SK-N-SH (cell line): ENCODE data around the gene USP32. TPM values are rescaled to one million over a fixed set of nuclear protein-coding genes. Genes with fewer than 3 reads are reported as not detected.

Source experiments
- CTCF ChIA-PET: fragments of 300-600, 350-600 bp; formaldehyde crosslinking; extraction: SDS; loops from one replicate; lab custom pipeline; 2021; lab: Yijun Ruan, JAX
- POLR2A ChIA-PET: fragments of 350-600 bp; sonication (Branson Sonifier 250); formaldehyde crosslinking; extraction: SDS; loops from one replicate; lab custom pipeline; 2020; ENCODE audit warnings: antibody characterized with exemption, inconsistent platforms; lab: Yijun Ruan, JAX
- DNase-seq: peaks from one replicate; pipeline ENCODE4 v3.0.0; 2012
- H2AFZ ChIP-seq: fragments of 200-600 bp; sonication (generic); 2 replicates; pipeline ENCODE4 v1.8.1; 2016; ENCODE audit warnings: antibody characterized with exemption, mild to moderate bottlenecking, low read depth
- H3F3A ChIP-seq: fragments of 200-600 bp; sonication (generic); replicated peaks from 2 replicates; pipeline ENCODE3; 2016; ENCODE audit warnings: antibody characterized with exemption, mild to moderate bottlenecking; ENCODE audit not compliant: insufficient read depth
- H3K27ac ChIP-seq, 2 experiments: fragments of 200-500 bp in 1 of 2; fragments of 200-600 bp in 1 of 2; sonication (Bioruptor generic) in 1 of 2; sonication (generic), shearing (Covaris generic) in 1 of 2; 2 replicates each; pipeline versions ENCODE4 v1.5.1 to v1.6.1; 2014 to 2016; ENCODE audit warnings: low read depth in 2 of 2, inconsistent platforms in 1 of 2, low read length in 1 of 2, mild to moderate bottlenecking in 1 of 2, mixed read lengths in 1 of 2
- H3K27me3 ChIP-seq: fragments of 200-600 bp; sonication (generic), shearing (Covaris generic); 2 replicates; pipeline ENCODE4 v1.6.1; 2016; ENCODE audit warnings: mixed run types; ENCODE audit not compliant: insufficient read depth
- H3K36me3 ChIP-seq, 2 experiments: fragments of 200-500 bp in 1 of 2; fragments of 200-600 bp in 1 of 2; sonication (Bioruptor generic) in 1 of 2; sonication (generic) in 1 of 2; replicated peaks in 1 of 2; 2 replicates each; pipeline versions ENCODE3 to v1.5.1; 2014 to 2016; ENCODE audit warnings: low read length in 1 of 2, mild to moderate bottlenecking in 1 of 2; ENCODE audit not compliant: insufficient read depth in 2 of 2, control insufficient read depth in 1 of 2
- H3K4me1 ChIP-seq, 2 experiments: fragments of 200-500 bp in 1 of 2; fragments of 200-600 bp in 1 of 2; sonication (Bioruptor generic) in 1 of 2; sonication (generic), shearing (Covaris generic) in 1 of 2; 2 replicates each; pipeline versions ENCODE4 v1.5.1 to v1.6.1; 2014 to 2016; ENCODE audit warnings: low read depth in 1 of 2, low read length in 1 of 2, mixed run types in 1 of 2; ENCODE audit not compliant: insufficient read depth in 2 of 2, control insufficient read depth in 1 of 2
- H3K4me2 ChIP-seq: fragments of 200-600 bp; sonication (generic), shearing (Covaris generic); 2 replicates; pipeline ENCODE4 v1.6.1; 2017; ENCODE audit warnings: mixed run types
- H3K4me3 ChIP-seq, 2 experiments: fragments of 200-500 bp in 1 of 2; fragments of 200-600 bp in 1 of 2; sonication (Bioruptor generic) in 1 of 2; sonication (generic), shearing (Covaris generic) in 1 of 2; 2 replicates each; pipeline versions ENCODE4 v1.5.1 to v1.8.1; 2014 to 2016; ENCODE audit warnings: low read depth in 2 of 2, inconsistent platforms in 1 of 2, low read length in 1 of 2, mild to moderate bottlenecking in 1 of 2, mixed read lengths in 1 of 2, moderate library complexity in 1 of 2
- H3K79me2 ChIP-seq: fragments of 200-600 bp; sonication (generic); 2 replicates; pipeline ENCODE4 v1.8.1; 2017; ENCODE audit warnings: mild to moderate bottlenecking; ENCODE audit not compliant: insufficient read depth
- H3K9ac ChIP-seq: fragments of 200-600 bp; sonication (generic); 2 replicates; pipeline ENCODE4 v1.6.1; 2017; ENCODE audit warnings: mixed run types
- H3K9me2 ChIP-seq: fragments of 200-600 bp; sonication (generic); 2 replicates; pipeline ENCODE4 v1.6.1; 2017; ENCODE audit warnings: mixed run types
- H3K9me3 ChIP-seq: fragments of 200-600 bp; sonication (generic); 2 replicates; pipeline ENCODE4 v1.6.1; 2017; ENCODE audit warnings: mixed run types, mild to moderate bottlenecking, moderate library complexity
- H4K20me1 ChIP-seq: fragments of 200-600 bp; sonication (generic); 2 replicates; pipeline ENCODE4 v1.6.1; 2017; ENCODE audit warnings: mild to moderate bottlenecking, mixed run types; ENCODE audit not compliant: insufficient read depth
- EZH2phosphoT487 ChIP-seq: fragments of 200-600 bp; sonication (generic); IDR thresholded peaks from 2 replicates; pipeline ENCODE4 v1.6.1; 2017; ENCODE audit warnings: low read depth, mixed run types, mild to moderate bottlenecking, antibody characterized with exemption, moderate library complexity, borderline replicate concordance
- FOXM1 ChIP-seq: IDR thresholded peaks from 2 replicates; pipeline ENCODE4 v1.4.0; 2012; ENCODE audit warnings: low read depth, mild to moderate bottlenecking
- GATA2 ChIP-seq: sonication (generic); formaldehyde crosslinking; IDR thresholded peaks from 2 replicates; pipeline ENCODE4 v1.5.0; 2020; ENCODE audit warnings: mild to moderate bottlenecking, missing genetic modification reagents
- MXI1 ChIP-seq: IDR thresholded peaks from 2 replicates; pipeline ENCODE4 v1.6.1; 2012; ENCODE audit warnings: mild to moderate bottlenecking, low read depth, low read length, improper control_type of control experiment
- POLR2AphosphoS5 ChIP-seq: IDR thresholded peaks from 2 replicates; pipeline ENCODE4 v1.6.1; 2012; ENCODE audit warnings: low read depth, low read length
- RXRA ChIP-seq: IDR thresholded peaks from 2 replicates; pipeline ENCODE4 v1.4.0; 2012; ENCODE audit warnings: low read depth, mild to moderate bottlenecking, borderline replicate concordance
- SIN3A ChIP-seq: IDR thresholded peaks from 2 replicates; pipeline ENCODE4 v1.6.1; 2012; ENCODE audit warnings: low read depth, mild to moderate bottlenecking, low read length, moderate library complexity, borderline replicate concordance
- SMC3 ChIP-seq: IDR thresholded peaks from 2 replicates; pipeline ENCODE4 v1.6.1; 2012; ENCODE audit warnings: low read depth, low read length, improper control_type of control experiment
- TCF12 ChIP-seq: IDR thresholded peaks from 2 replicates; pipeline ENCODE4 v1.4.0; 2012
- USF2 ChIP-seq: fragments of 150-350 bp; IDR thresholded peaks from 2 replicates; pipeline ENCODE4 v1.6.1; 2017; ENCODE audit warnings: antibody characterized with exemption, low read length, low read depth, borderline replicate concordance
- ZBTB33 ChIP-seq: IDR thresholded peaks from 2 replicates; pipeline ENCODE4 v1.4.0; 2012; ENCODE audit warnings: low read depth, borderline replicate concordance
- WGBS: methylation state at CpG from one replicate; pipeline ENCODE4 v1.1.6; 2017; ENCODE audit warnings: low lambda C conversion rate; 5-methylcytosine and 5-hydroxymethylcytosine counted together
- polyA plus RNA-seq, 3 experiments: library from polyadenylated mRNA; depleted of rRNA; stranded (reverse); fragments of >200 nt; gene quantifications; 2 replicates each; pipeline ENCODE4 v1.2.3, GENCODE V29; 2012
- TF ChIP-seq, protein P1 (sequence below): IDR thresholded peaks from 2 replicates; pipeline ENCODE4 v1.4.0; 2012; ENCODE audit warnings: low read depth

Gene USP32
- polyA plus RNA-seq, 1 of the 3 experiments (the other 2 are of a cell fraction): 25.6 TPM

GRCh38 chr17:60151355-60151754 is 240.6 kb downstream of the USP32 start:
- 51% methylated on average over 5 of the region's 5 CpGs for WGBS
- Histone ChIP-seq H3K4me2 (no peak overlapping the region), H3K4me3 (no peak overlapping the region), H3K4me1 (peaks cover 11 to 12% of the 10 kb centered on the region in 2 experiments; a peak in 2 of 4 replicates), H3K27ac (no peak overlapping the region), H3K9me2 (no peaks in the 10 kb centered on the region), H3K36me3 (no peaks in the 10 kb centered on the region), H4K20me1 (no peaks in the 10 kb centered on the region), H3K9me3 (no peaks in the 10 kb centered on the region), H3K27me3 (peaks cover 28% of the 10 kb centered on the region), H3K79me2 (no peaks in the 10 kb centered on the region), H2AFZ (no peak overlapping the region), H3K9ac (no peak overlapping the region), H3F3A (no peaks in the 10 kb centered on the region)
- POLR2A ChIA-PET: no interaction called here
- TF ChIP-seq POLR2AphosphoS5 (no peak), SIN3A (no peak), RXRA (no peak), MXI1 (no peak), ZBTB33 (no peak), USF2 (no peak), GATA2 (CRISPR knock-in tag) (no peak), TCF12 (no peak), SMC3 (no peak), FOXM1 (no peak)
- TF ChIP-seq, protein P1, sequence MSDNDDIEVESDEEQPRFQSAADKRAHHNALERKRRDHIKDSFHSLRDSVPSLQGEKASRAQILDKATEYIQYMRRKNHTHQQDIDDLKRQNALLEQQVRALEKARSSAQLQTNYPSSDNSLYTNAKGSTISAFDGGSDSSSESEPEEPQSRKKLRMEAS: no peak
- no peak for DNase-seq
- CTCF ChIA-PET: interaction anchor here (1.3 to 3.9 kb wide), 5 partner anchors 9 to 270 kb away, joined by 4 to 32 read pairs (median 6); no protein-coding TSS in a partner anchor

DNA sequence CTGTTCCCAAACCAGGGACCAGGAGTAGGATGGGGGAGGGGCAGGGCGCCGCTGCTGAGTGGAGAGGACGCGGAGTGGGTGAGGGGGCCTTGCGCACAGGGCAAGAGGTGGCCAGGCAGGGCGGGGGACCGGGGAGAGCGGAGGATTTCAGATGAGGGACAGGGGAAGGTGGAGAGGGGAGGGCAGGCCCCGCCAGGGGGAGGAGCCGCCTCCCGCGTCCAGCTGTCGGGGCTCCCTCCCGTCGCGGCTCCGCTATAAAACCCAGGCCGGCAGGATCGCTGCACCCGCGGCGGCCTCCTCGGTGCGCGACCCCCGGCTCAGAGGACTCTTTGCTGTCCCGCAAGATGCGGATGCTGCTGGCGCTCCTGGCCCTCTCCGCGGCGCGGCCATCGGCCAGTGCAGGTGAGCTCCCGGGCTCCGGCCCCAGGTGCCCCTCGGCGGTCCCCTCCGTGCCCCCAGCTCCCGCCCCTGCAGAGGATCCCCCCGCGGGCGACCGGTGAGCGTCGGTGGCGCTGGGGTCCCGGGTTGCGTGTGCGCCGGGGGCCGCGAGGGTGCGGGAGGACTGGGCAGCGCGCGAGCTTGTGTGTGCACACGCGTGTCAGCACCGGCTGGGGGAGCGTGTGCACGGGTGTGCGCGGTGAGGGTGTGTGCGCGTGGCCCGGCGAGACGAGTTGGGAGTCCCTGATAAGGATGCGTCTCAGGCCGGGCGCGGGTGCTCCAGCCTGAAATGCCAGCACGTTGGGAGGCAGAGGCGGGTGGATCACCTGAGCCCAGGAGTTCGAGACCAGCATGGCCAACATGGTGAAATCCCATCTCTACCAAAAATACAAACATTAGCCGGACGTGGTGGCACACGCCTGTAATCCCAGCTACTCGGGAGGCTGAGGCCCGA is 242.0 kb downstream of the USP32 start, which contains the start of gene CA4:
Gene CA4, plus strand, starts transcription at position 283 of the 892 bp plus-strand sequence. Its CDS starts 62 bp downstream, at position 345.
- peak within 1 kb of the TSS; percentile 20; the same call in 1 of the 2 replicates for H2AFZ ChIP-seq
- CTCF ChIA-PET: interaction anchor here (0.6 to 2.5 kb wide), 8 partner anchors 11 to 490 kb away, joined by 3 to 14 read pairs (median 4); no protein-coding TSS in a partner anchor
- H3F3A ChIP-seq: no peaks in the 10 kb centered on the region
- H3K9me3 ChIP-seq: no peaks in the 10 kb centered on the region
- peaks cover 28% of the 10 kb centered on the region for H3K27me3 ChIP-seq
- WGBS: 10% methylated on average over 48 of the region's 81 CpGs
- H3K9me2 ChIP-seq: no peaks in the 10 kb centered on the region
- no peak within 1 kb of the TSS for H3K27ac ChIP-seq
- peaks cover 11 to 12% of the 10 kb centered on the region in 2 experiments; a peak in 2 of 4 replicates for H3K4me1 ChIP-seq
- no peaks in the 10 kb centered on the region for H3K79me2 ChIP-seq
- H3K36me3 ChIP-seq: no peaks in the 10 kb centered on the region
- H3K4me3 ChIP-seq: peak within 1 kb of the TSS; percentile 37 to 53
- no peaks in the 10 kb centered on the region for H4K20me1 ChIP-seq
- POLR2A ChIA-PET: no interaction called here
- H3K9ac ChIP-seq: no peak within 1 kb of the TSS
- peak within 1 kb of the TSS; percentile 76 for H3K4me2 ChIP-seq
- peak; percentile 84 for DNase-seq
- TF ChIP-seq EZH2phosphoT487: no peak
